ENCODE data around the gene BCAR1. TPM values are rescaled to one million over a fixed set of nuclear protein-coding genes. Genes with fewer than 3 reads are reported as not detected.

Gene BCAR1
- total RNA-seq, 5 donors from 2014 or later (not counting 1 experiment from before 2014, with no cell fraction given): 0.49 to 1.6 (median 0.98) TPM

DNA sequence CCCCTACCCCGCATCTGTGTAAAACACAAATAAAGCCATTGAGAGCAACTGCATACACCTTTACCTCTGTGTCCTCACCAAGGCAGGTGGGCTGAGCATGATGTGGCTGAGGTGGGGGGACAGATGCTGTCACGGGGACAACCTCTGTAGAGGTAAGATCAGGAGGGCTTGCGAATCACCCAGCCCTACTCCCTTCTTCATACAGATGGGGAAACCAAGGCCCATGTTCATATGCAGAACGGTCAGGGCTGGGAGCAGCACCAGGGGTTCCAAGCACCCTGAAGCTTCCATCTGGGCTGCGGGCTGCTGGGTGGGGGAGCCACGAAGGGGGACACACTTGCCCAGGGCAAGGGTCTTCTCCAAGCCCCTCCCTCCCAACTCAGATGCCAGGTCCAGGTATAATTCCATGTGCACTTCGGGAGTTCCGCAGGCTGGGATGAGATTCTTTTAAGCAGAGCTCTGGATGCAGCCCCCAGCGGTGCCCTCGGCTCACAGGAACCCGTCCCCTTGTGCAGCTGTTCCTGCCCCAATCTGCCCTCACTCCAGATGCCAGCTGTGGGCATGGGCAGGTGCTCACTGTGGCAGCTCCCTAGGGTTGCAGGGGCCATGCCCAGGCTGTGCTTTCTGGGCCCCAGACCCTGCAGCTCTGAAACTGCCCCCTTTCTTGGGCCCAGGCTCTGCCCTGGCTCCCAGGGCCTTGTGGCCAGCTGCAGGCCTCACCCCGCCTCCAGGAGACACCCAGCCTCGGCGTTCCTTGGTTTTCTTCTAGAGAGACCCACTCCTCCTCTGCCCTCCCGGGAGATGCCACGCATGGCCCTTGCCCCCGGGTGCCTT lies 23.1 kb downstream of the BCAR1 start:
- no peaks in the 10 kb centered on the region for H3K4me1 ChIP-seq (ENCODE audit: control insufficient read depth in 1 of 2, extremely low read depth in 1 of 2, insufficient read depth in 2 of 2, low read length in 2 of 2)
- CTCF ChIA-PET: no interaction called here
- H3K36me3 Mint-ChIP-seq: no peaks in the 10 kb centered on the region
- no peaks in the 10 kb centered on the region for H3K4me1 Mint-ChIP-seq
- no peak overlapping the region for H3K27ac Mint-ChIP-seq
- peaks cover 0 to 7% of the 10 kb centered on the region in 2 donors for H3K27me3 Mint-ChIP-seq
- DNase-seq: no peak
- H3K36me3 ChIP-seq (ENCODE audit: control insufficient read depth in 2 of 2, extremely low read depth in 1 of 2, insufficient read depth in 1 of 2, low read length in 1 of 2): no peaks in the 10 kb centered on the region
- no peak overlapping the region for H3K27ac ChIP-seq (ENCODE audit: low read length)
- ATAC-seq (replicated peaks in 1 of 4): no peak
- no peaks in the 10 kb centered on the region for H3K9me3 Mint-ChIP-seq
- no peak overlapping the region for H3K4me3 ChIP-seq (ENCODE audit: control insufficient read depth in 1 of 2, extremely low read depth in 1 of 2, low read length in 1 of 2)
- peaks cover 0 to 35% of the 10 kb centered on the region in 2 experiments for H3K27me3 ChIP-seq (replicated peaks in 1 of 2; ENCODE audit: control insufficient read depth in 2 of 2, extremely low read depth in 1 of 2, insufficient read depth in 2 of 2, low read length in 1 of 2)
- WGBS (ENCODE audit: insufficient coverage): 90% methylated on average over 11 of the region's 17 CpGs
- no peak overlapping the region for H3K4me3 Mint-ChIP-seq
- POLR2A ChIA-PET: no interaction called here
- H3K9me3 ChIP-seq: no peaks in the 10 kb centered on the region

GRCh38 chr16:75227361-75228142 lies 23.9 kb downstream of the BCAR1 start:
- ChIA-PET POLR2A (no interaction called here), CTCF (no interaction called here)
- peaks cover 0 to 7% of the 10 kb centered on the region in 2 donors for H3K27me3 Mint-ChIP-seq
- H3K27ac Mint-ChIP-seq: no peak overlapping the region
- Histone ChIP-seq H3K36me3 (ENCODE audit: control insufficient read depth in 2 of 2, extremely low read depth in 1 of 2, insufficient read depth in 1 of 2, low read length in 1 of 2) (no peaks in the 10 kb centered on the region), H3K4me1 (ENCODE audit: control insufficient read depth in 1 of 2, extremely low read depth in 1 of 2, insufficient read depth in 2 of 2, low read length in 2 of 2) (no peaks in the 10 kb centered on the region), H3K4me3 (ENCODE audit: control insufficient read depth in 1 of 2, extremely low read depth in 1 of 2, low read length in 1 of 2) (no peak overlapping the region), H3K27me3 (replicated peaks in 1 of 2; ENCODE audit: control insufficient read depth in 2 of 2, extremely low read depth in 1 of 2, insufficient read depth in 2 of 2, low read length in 1 of 2) (peaks cover 0 to 35% of the 10 kb centered on the region in 2 experiments), H3K27ac (ENCODE audit: low read length) (no peak overlapping the region), H3K9me3 (no peaks in the 10 kb centered on the region)
- ATAC-seq (replicated peaks in 1 of 4) (no peak), DNase-seq (no peak)
- 81% methylated on average over 10 of the region's 18 CpGs for WGBS (ENCODE audit: insufficient coverage)
- H3K4me1 Mint-ChIP-seq: no peaks in the 10 kb centered on the region
- H3K9me3 Mint-ChIP-seq: no peaks in the 10 kb centered on the region
- no peak overlapping the region for H3K4me3 Mint-ChIP-seq
- H3K36me3 Mint-ChIP-seq: no peaks in the 10 kb centered on the region

GRCh38 chr16:75226550-75227360 lies 24.7 kb downstream of the BCAR1 start:
- Mint-ChIP-seq H3K27ac (no peak overlapping the region), H3K27me3 (peaks cover 0 to 7% of the 10 kb centered on the region in 2 donors), H3K4me3 (no peak overlapping the region), H3K36me3 (no peaks in the 10 kb centered on the region), H3K9me3 (no peaks in the 10 kb centered on the region), H3K4me1 (no peaks in the 10 kb centered on the region)
- Histone ChIP-seq H3K27ac (ENCODE audit: low read length) (no peak overlapping the region), H3K4me3 (ENCODE audit: control insufficient read depth in 1 of 2, extremely low read depth in 1 of 2, low read length in 1 of 2) (no peak overlapping the region), H3K27me3 (replicated peaks in 1 of 2; ENCODE audit: control insufficient read depth in 2 of 2, extremely low read depth in 1 of 2, insufficient read depth in 2 of 2, low read length in 1 of 2) (peaks cover 0 to 35% of the 10 kb centered on the region in 2 experiments), H3K4me1 (ENCODE audit: control insufficient read depth in 1 of 2, extremely low read depth in 1 of 2, insufficient read depth in 2 of 2, low read length in 2 of 2) (no peaks in the 10 kb centered on the region), H3K9me3 (no peaks in the 10 kb centered on the region), H3K36me3 (ENCODE audit: control insufficient read depth in 2 of 2, extremely low read depth in 1 of 2, insufficient read depth in 1 of 2, low read length in 1 of 2) (no peaks in the 10 kb centered on the region)
- DNase-seq: no peak
- no peak for ATAC-seq (replicated peaks in 1 of 4)
- CTCF ChIA-PET: no interaction called here
- WGBS (ENCODE audit: insufficient coverage): 85% methylated on average over 7 of the region's 22 CpGs
- POLR2A ChIA-PET: no interaction called here

DNA sequence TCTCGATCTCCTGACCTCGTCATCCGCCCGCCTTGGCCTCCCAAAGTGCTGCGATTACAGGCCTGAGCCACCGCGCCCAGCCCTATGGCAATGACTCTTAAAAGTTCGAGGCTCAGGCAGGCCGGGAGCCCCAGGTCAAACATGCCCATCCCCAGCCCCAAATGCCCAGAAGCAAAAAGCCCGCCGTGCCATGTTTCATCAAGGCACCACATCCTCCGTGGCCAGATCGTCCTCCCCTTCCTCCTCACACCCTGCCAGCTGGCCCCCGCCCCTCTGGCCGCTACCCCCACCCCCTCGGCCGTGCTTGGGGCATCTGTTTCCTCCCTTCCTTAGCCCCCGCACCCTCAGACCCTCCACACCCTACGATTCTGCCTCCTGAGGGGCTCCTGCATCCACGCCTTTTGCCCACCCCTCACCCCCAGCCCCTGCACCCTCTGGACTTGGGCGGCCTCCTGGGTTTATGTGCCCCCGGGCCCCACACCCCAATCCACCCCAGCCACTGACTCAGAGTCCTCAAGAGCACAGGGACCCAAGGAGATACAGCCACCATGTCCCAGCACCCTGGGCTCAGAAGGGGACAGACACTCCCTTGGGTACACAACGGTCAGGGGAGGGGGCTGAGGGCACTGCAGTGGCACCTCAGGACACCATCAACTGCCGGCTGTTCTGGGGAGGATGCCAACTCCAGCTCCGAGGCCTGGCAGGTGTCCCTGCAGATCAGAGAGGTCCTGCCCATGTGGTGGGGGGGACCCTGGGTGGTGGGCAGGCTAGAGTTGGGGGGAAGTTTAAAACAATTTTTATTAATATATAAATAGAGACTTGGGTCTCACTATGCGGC lies 25.5 kb downstream of the BCAR1 start:
- Histone ChIP-seq H3K27me3 (replicated peaks in 1 of 2; ENCODE audit: control insufficient read depth in 2 of 2, extremely low read depth in 1 of 2, insufficient read depth in 2 of 2, low read length in 1 of 2) (peaks cover 0 to 35% of the 10 kb centered on the region in 2 experiments), H3K36me3 (ENCODE audit: control insufficient read depth in 2 of 2, extremely low read depth in 1 of 2, insufficient read depth in 1 of 2, low read length in 1 of 2) (no peaks in the 10 kb centered on the region), H3K4me1 (ENCODE audit: control insufficient read depth in 1 of 2, extremely low read depth in 1 of 2, insufficient read depth in 2 of 2, low read length in 2 of 2) (no peaks in the 10 kb centered on the region), H3K4me3 (ENCODE audit: control insufficient read depth in 1 of 2, extremely low read depth in 1 of 2, low read length in 1 of 2) (no peak overlapping the region), H3K27ac (ENCODE audit: low read length) (no peak overlapping the region), H3K9me3 (no peaks in the 10 kb centered on the region)
- no peak for ATAC-seq (replicated peaks in 1 of 4)
- CTCF ChIA-PET: interaction anchor here in 1 of 2 donors (0.6 kb wide), 2 partner anchors 8 to 83 kb away, joined by 4 to 5 read pairs; no protein-coding TSS in a partner anchor
- Mint-ChIP-seq H3K27me3 (peaks cover 0 to 7% of the 10 kb centered on the region in 2 donors), H3K4me3 (no peak overlapping the region), H3K4me1 (peaks cover 0 to under 1% (median 0%) of the 10 kb centered on the region in 3 donors), H3K36me3 (no peaks in the 10 kb centered on the region), H3K9me3 (no peaks in the 10 kb centered on the region), H3K27ac (no peak overlapping the region)
- 78% methylated on average over 17 of the region's 26 CpGs for WGBS (ENCODE audit: insufficient coverage)
- no peak for DNase-seq
- POLR2A ChIA-PET: no interaction called here

GRCh38 chr16:75225092-75225491 lies 26.3 kb downstream of the BCAR1 start:
- H3K27ac Mint-ChIP-seq: no peak overlapping the region
- DNase-seq (no peak), ATAC-seq (replicated peaks in 1 of 4) (no peak)
- 77% methylated on average over 11 of the region's 12 CpGs for WGBS (ENCODE audit: insufficient coverage)
- H3K36me3 Mint-ChIP-seq: no peaks in the 10 kb centered on the region
- no peaks in the 10 kb centered on the region for H3K9me3 Mint-ChIP-seq
- Histone ChIP-seq H3K9me3 (no peaks in the 10 kb centered on the region), H3K36me3 (ENCODE audit: control insufficient read depth in 2 of 2, extremely low read depth in 1 of 2, insufficient read depth in 1 of 2, low read length in 1 of 2) (no peaks in the 10 kb centered on the region), H3K27ac (ENCODE audit: low read length) (no peak overlapping the region), H3K4me1 (ENCODE audit: control insufficient read depth in 1 of 2, extremely low read depth in 1 of 2, insufficient read depth in 2 of 2, low read length in 2 of 2) (no peaks in the 10 kb centered on the region), H3K27me3 (replicated peaks in 1 of 2; ENCODE audit: control insufficient read depth in 2 of 2, extremely low read depth in 1 of 2, insufficient read depth in 2 of 2, low read length in 1 of 2) (peaks cover 0 to 33% of the 10 kb centered on the region in 2 experiments), H3K4me3 (ENCODE audit: control insufficient read depth in 1 of 2, extremely low read depth in 1 of 2, low read length in 1 of 2) (no peak overlapping the region)
- H3K4me3 Mint-ChIP-seq: no peak overlapping the region
- CTCF ChIA-PET: interaction anchor here in 1 of 2 donors (0.6 kb wide), 2 partner anchors 9 to 82 kb away, joined by 4 to 5 read pairs; no protein-coding TSS in a partner anchor
- POLR2A ChIA-PET: no interaction called here
- peaks cover 0 to 7% of the 10 kb centered on the region in 2 donors for H3K27me3 Mint-ChIP-seq
- H3K4me1 Mint-ChIP-seq: peaks cover under 1 to 8% (median 2%) of the 10 kb centered on the region in 3 donors
